AG08396 (cell line): ENCODE data around the gene ARHGEF10L.
"Not testable (repeated sequence)": the region's sequence is repeated elsewhere in the genome, so short reads cannot be mapped to it uniquely, and the experiment has no call there.

Source experiments
- DNase-seq: peaks from one replicate; pipeline ENCODE4 v3.0.0; 2012; ENCODE audit warnings: low spot score, mixed read lengths

Gene ARHGEF10L

GRCh38 chr1:17612831-17613230, 73.3 kb downstream of the ARHGEF10L start:
- no peak for DNase-seq

- DNase-seq = no peak
These were observed 75.1 kb downstream of the ARHGEF10L start for GRCh38 chr1:17614586-17614985.

GRCh38 chr1:17615157-17615556, 75.7 kb downstream of the ARHGEF10L start:
- DNase-seq = no peak

- no peak for DNase-seq
These were observed 76.5 kb downstream of the ARHGEF10L start for GRCh38 chr1:17615959-17616358.

GRCh38 chr1:17616731-17617279, 77.3 kb downstream of the ARHGEF10L start:
- no peak for DNase-seq

- peak; percentile 81 for DNase-seq
These were observed 78.5 kb downstream of the ARHGEF10L start for GRCh38 chr1:17617787-17618557.

GRCh38 chr1:17618558-17619247, 79.2 kb downstream of the ARHGEF10L start:
- DNase-seq = no peak

GRCh38 chr1:17620448-17620847, 81.0 kb downstream of the ARHGEF10L start:
- DNase-seq = no peak

GRCh38 chr1:17621691-17622090, 82.2 kb downstream of the ARHGEF10L start:
- DNase-seq = no peak

- no peak for DNase-seq
These were observed 83.3 kb downstream of the ARHGEF10L start for GRCh38 chr1:17622823-17623222.

GRCh38 chr1:17624611-17625233, 85.2 kb downstream of the ARHGEF10L start:
- peak; percentile 67 for DNase-seq

- DNase-seq = no peak
These were observed 87.9 kb downstream of the ARHGEF10L start for GRCh38 chr1:17627239-17628052.

GRCh38 chr1:17629046-17629445, 89.5 kb downstream of the ARHGEF10L start:
- not testable (repeated sequence) for DNase-seq

- no peak for DNase-seq
These were observed 90.0 kb downstream of the ARHGEF10L start for GRCh38 chr1:17629460-17629859.

GRCh38 chr1:17630048-17630830, 90.7 kb downstream of the ARHGEF10L start:
- peak; percentile 49 for DNase-seq

GRCh38 chr1:17630986-17631385, 91.5 kb downstream of the ARHGEF10L start:
- no peak for DNase-seq

GRCh38 chr1:17631410-17631809, 91.9 kb downstream of the ARHGEF10L start:
- no peak for DNase-seq

GRCh38 chr1:17632106-17632505, 92.6 kb downstream of the ARHGEF10L start:
- DNase-seq = no peak

GRCh38 chr1:17632541-17633184, 93.2 kb downstream of the ARHGEF10L start:
- DNase-seq = peak; percentile 66

- DNase-seq = peak; percentile 87
These were observed 94.2 kb downstream of the ARHGEF10L start for GRCh38 chr1:17633654-17634053.
